ENCODE data around the gene SNX20.
A peak's percentile ranks its signal among the peaks of the same experiment; 100 is the strongest.

SNX20 gene

DNA sequence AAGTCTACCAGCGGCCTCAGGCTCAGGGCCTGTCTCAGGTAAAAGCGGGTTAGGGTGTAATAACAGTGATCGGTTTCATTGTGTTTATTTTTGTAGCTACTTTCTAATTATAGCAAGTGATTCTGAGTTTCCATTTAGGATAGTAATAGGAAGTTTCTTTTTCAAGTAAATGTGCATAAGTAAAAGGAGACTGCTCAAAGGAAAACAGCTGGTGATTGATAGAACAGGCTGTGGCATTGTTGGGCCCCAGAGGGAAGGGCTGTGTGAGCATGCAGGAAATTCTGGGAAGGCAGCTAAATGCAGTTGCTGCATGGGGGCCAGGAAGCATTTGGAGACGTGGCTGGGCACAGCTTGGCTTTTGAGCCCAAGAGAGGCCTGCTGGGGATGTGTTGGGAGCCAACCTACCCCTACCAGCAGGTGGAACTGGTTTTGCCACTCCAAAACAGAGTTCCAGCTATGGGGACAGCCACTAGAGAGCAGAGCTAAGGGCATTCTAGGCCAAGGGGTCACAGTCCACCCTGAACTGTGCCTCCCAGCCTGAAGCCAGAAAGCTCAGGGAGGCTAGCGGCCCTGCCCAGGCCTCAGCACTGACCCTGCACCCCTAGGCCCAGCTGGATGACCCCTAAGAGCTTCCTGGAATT is 12.6 kb downstream of the SNX20 start:
- DNase-seq (ENCODE audit: low spot score) = no peak
- peaks cover 63% of the 10 kb centered on the region for H3K36me3 Mint-ChIP-seq (ENCODE audit: low read depth)
- H3K4me1 Mint-ChIP-seq (ENCODE audit: low read depth) = peaks cover 37% of the 10 kb centered on the region
- peak overlapping the region; percentile 77 for H3K27ac Mint-ChIP-seq
- peaks cover 18% of the 10 kb centered on the region for H3K9me3 Mint-ChIP-seq
- H3K4me3 Mint-ChIP-seq = no peak overlapping the region
- no peaks in the 10 kb centered on the region for H3K27me3 Mint-ChIP-seq (ENCODE audit: low read depth)

GRCh38 chr16:50667497-50668367 is 13.4 kb downstream of the SNX20 start:
- H3K4me3 Mint-ChIP-seq = peak overlapping the region; percentile 70
- H3K27me3 Mint-ChIP-seq (ENCODE audit: low read depth) = no peaks in the 10 kb centered on the region
- H3K4me1 Mint-ChIP-seq (ENCODE audit: low read depth) = peaks cover 37% of the 10 kb centered on the region
- H3K36me3 Mint-ChIP-seq (ENCODE audit: low read depth) = peaks cover 56% of the 10 kb centered on the region
- peak overlapping the region; percentile 88 for H3K27ac Mint-ChIP-seq
- peaks cover 14% of the 10 kb centered on the region for H3K9me3 Mint-ChIP-seq
- DNase-seq (ENCODE audit: low spot score) = no peak

- peaks cover 11% of the 10 kb centered on the region for H3K9me3 Mint-ChIP-seq
- no peaks in the 10 kb centered on the region for H3K27me3 Mint-ChIP-seq (ENCODE audit: low read depth)
- H3K4me1 Mint-ChIP-seq (ENCODE audit: low read depth) = peaks cover 37% of the 10 kb centered on the region
- peak overlapping the region; percentile 70 for H3K4me3 Mint-ChIP-seq
- H3K36me3 Mint-ChIP-seq (ENCODE audit: low read depth) = peaks cover 48% of the 10 kb centered on the region
- peak; percentile 66 for DNase-seq (ENCODE audit: low spot score)
- H3K27ac Mint-ChIP-seq = peak overlapping the region; percentile 88
These were observed 14.2 kb downstream of the SNX20 start for GRCh38 chr16:50666658-50667496.

DNA sequence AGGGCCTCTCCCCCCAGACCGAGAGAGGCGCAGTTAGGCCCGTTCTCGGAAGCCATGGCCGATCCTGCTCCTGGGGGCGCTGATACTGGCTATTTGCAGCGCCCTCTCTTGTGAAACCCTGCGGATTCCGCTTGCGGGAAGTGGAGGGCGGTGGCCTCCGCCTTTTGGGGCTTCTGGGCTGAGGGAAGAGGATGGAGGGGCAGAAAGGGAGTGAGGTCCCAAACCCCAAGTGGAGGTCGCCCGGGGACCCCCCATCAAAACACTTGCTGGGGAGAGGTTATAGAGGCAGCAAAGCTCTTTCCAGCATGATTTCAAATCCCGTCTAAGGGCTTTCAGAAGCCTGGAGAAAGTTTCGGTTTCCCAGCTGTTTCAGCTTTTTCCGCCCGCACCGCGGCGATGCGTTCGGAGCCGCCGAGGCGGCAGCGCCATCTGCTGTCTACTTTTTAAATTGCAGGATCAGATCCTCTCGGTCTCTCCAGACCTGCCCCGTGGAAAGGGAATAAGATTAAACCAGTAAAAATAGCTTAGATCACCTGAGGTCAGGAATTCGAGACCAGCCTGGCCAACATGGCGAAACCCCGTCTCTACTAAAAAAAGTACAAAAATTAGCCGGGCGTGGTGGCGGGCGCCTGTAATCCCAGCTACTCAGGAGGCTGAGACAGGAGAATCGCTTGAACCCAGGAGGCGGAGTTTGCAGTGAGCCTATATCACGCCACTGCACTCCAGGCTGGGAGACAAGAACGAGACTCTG is 15.8 kb downstream of the SNX20 start:
- H3K4me1 Mint-ChIP-seq (ENCODE audit: low read depth) = peaks cover 33% of the 10 kb centered on the region

GRCh38 chr16:50664270-50664669 is 16.8 kb downstream of the SNX20 start:
- H3K27ac Mint-ChIP-seq = no peak overlapping the region
- no peak for DNase-seq (ENCODE audit: low spot score)
- H3K27me3 Mint-ChIP-seq (ENCODE audit: low read depth) = no peaks in the 10 kb centered on the region
- peaks cover 24% of the 10 kb centered on the region for H3K36me3 Mint-ChIP-seq (ENCODE audit: low read depth)
- H3K4me3 Mint-ChIP-seq = no peak overlapping the region
- H3K4me1 Mint-ChIP-seq (ENCODE audit: low read depth) = peaks cover 34% of the 10 kb centered on the region
- peaks cover 5% of the 10 kb centered on the region for H3K9me3 Mint-ChIP-seq

More for the DNA sequence above, 15.8 kb downstream of the SNX20 start:
- H3K9me3 Mint-ChIP-seq = peaks cover 5% of the 10 kb centered on the region
- H3K4me3 Mint-ChIP-seq = peak overlapping the region; percentile 73
- H3K27ac Mint-ChIP-seq = peak overlapping the region; percentile 79
- H3K36me3 Mint-ChIP-seq (ENCODE audit: low read depth) = peaks cover 32% of the 10 kb centered on the region
- DNase-seq (ENCODE audit: low spot score) = peak; percentile 68
- no peaks in the 10 kb centered on the region for H3K27me3 Mint-ChIP-seq (ENCODE audit: low read depth)

GRCh38 chr16:50662306-50662940 is 18.7 kb downstream of the SNX20 start:
- Mint-ChIP-seq H3K36me3 (ENCODE audit: low read depth) (peaks cover 10% of the 10 kb centered on the region), H3K4me1 (ENCODE audit: low read depth) (peaks cover 25% of the 10 kb centered on the region), H3K9me3 (peaks cover 5% of the 10 kb centered on the region), H3K27ac (no peak overlapping the region), H3K27me3 (ENCODE audit: low read depth) (no peaks in the 10 kb centered on the region), H3K4me3 (no peak overlapping the region)
- no peak for DNase-seq (ENCODE audit: low spot score)

DNA sequence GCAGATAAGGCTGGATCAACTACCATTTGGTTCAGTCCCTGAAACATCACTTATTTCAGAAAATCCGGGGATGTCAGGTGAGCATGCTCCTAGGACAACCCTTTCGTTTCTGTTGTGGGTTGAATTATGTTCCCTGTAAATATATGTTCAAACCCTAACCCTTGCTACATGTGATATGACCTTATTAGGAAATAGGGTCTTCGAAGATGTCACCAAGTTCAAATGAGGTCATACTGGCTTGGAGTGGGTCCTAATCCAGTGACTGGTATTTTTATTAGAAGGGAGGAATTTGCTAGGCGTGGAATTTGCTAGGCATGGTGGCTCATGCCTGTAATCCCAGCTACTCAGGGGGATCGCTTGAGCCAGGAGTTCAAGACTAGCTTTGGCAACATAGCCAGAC is 21.3 kb downstream of the SNX20 start:
- no peak overlapping the region for H3K27ac Mint-ChIP-seq
- H3K4me1 Mint-ChIP-seq (ENCODE audit: low read depth) = peaks cover 5% of the 10 kb centered on the region
- DNase-seq (ENCODE audit: low spot score) = no peak
- peaks cover 7% of the 10 kb centered on the region for H3K36me3 Mint-ChIP-seq (ENCODE audit: low read depth)
- H3K27me3 Mint-ChIP-seq (ENCODE audit: low read depth) = no peaks in the 10 kb centered on the region
- no peak overlapping the region for H3K4me3 Mint-ChIP-seq
- H3K9me3 Mint-ChIP-seq = peaks cover 5% of the 10 kb centered on the region

DNA sequence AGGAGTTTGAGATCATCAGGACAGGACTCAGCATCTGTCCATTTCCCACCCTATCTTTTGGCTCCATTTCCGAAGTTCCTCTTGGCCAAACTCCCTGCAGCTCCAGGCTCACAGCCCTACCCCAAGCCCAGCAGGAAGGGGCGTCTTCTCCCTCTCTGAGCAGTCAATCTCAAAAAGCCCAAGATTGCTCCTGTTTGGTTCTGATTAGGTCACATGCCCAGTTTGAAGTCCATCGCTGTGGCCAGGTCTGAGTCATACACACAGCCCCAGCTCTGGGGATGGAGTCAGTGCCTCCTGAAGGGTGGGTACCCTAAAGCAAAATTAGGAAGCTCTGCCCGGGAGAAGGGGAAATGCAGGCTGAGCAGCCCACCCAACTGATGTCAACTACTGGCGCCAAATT is 23.9 kb downstream of the SNX20 start:
- H3K36me3 Mint-ChIP-seq (ENCODE audit: low read depth) = no peaks in the 10 kb centered on the region
- no peak overlapping the region for H3K4me3 Mint-ChIP-seq
- no peaks in the 10 kb centered on the region for H3K27me3 Mint-ChIP-seq (ENCODE audit: low read depth)
- H3K27ac Mint-ChIP-seq = no peak overlapping the region
- peaks cover 2% of the 10 kb centered on the region for H3K9me3 Mint-ChIP-seq
- DNase-seq (ENCODE audit: low spot score) = no peak
- peaks cover 1% of the 10 kb centered on the region for H3K4me1 Mint-ChIP-seq (ENCODE audit: low read depth)

DNA sequence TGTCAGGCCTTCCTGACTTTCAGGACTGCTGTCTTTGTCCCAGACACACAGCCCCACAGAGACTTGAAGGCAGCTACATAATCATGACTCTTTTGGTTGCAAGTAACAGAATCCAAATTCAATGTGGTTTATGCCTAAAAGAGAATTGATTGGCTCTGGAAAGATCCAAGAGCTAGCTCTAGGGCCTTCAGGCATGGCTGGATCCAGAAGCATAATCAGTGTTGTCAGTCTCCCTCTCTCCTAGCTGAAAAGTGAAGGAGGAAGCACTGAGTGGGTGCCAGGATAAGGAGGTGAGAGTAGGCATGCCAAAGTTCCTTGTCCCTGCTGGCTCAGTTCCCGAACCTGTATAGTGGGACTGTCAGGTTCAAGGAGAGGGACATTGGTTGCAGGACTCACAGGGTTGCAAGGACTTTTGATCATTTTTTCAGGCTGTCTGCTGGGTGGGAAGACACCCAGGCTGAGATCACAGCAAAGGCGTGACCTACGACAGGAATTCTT is 25.5 kb downstream of the SNX20 start:
- no peaks in the 10 kb centered on the region for H3K36me3 Mint-ChIP-seq (ENCODE audit: low read depth)
- no peak overlapping the region for H3K4me3 Mint-ChIP-seq
- H3K9me3 Mint-ChIP-seq = peaks cover 5% of the 10 kb centered on the region
- DNase-seq (ENCODE audit: low spot score) = no peak
- H3K4me1 Mint-ChIP-seq (ENCODE audit: low read depth) = peaks cover 1% of the 10 kb centered on the region
- H3K27ac Mint-ChIP-seq = no peak overlapping the region
- no peaks in the 10 kb centered on the region for H3K27me3 Mint-ChIP-seq (ENCODE audit: low read depth)

DNA sequence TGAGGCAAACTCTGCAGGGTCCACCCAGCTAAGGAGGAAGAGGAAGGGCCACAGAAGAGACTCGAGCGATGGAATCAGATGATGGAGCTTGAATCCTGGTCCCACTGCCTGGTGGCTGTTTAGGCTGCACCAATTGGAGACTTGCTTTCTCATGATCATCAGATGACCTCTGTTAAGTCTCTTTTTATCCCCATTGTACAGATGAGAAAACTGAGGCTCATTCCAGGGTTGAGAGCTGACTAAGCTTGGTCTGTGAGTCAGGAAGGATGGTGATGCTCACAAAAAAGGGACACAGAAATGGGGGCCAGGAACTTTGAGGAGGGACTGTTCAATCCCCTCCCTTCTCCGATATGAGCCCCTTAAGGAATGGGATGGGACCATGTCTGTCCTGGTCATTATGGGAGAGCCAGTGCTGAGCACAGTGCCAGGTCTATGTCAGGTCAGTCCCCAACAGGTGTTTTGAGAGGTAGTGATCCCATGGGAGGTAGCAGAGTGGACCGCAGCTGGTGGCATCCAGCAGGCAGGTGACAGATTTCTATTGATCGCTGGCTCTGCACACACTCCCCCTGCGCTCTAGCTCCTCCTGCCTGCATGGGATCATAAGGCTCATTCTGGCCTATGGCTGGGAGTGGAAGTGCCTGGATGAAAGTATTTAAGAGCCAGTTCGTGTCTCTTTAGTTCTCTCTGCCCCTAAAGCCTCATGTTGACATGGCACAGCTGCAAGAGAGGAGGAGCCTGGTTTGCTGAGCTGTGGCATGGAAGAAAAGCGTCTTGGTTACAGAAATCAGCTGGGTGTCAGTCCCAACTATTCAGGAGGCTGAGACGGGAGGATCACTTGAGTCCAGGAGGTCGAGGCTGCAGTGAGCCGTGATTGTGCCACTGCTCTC is 27.2 kb downstream of the SNX20 start:
- Mint-ChIP-seq H3K4me1 (ENCODE audit: low read depth) (no peaks in the 10 kb centered on the region), H3K36me3 (ENCODE audit: low read depth) (no peaks in the 10 kb centered on the region)

GRCh38 chr16:50652836-50653425 is 28.2 kb downstream of the SNX20 start:
- no peaks in the 10 kb centered on the region for H3K4me1 Mint-ChIP-seq (ENCODE audit: low read depth)

More for the DNA sequence above, 27.2 kb downstream of the SNX20 start:
- no peaks in the 10 kb centered on the region for H3K27me3 Mint-ChIP-seq (ENCODE audit: low read depth)
- DNase-seq (ENCODE audit: low spot score) = no peak
- no peak overlapping the region for H3K4me3 Mint-ChIP-seq
- peaks cover 5% of the 10 kb centered on the region for H3K9me3 Mint-ChIP-seq
- H3K27ac Mint-ChIP-seq = no peak overlapping the region

More at GRCh38 chr16:50652836-50653425, 28.2 kb downstream of the SNX20 start:
- no peaks in the 10 kb centered on the region for H3K36me3 Mint-ChIP-seq (ENCODE audit: low read depth)
- no peak overlapping the region for H3K27ac Mint-ChIP-seq
- no peak overlapping the region for H3K4me3 Mint-ChIP-seq
- DNase-seq (ENCODE audit: low spot score) = no peak
- peaks cover 5% of the 10 kb centered on the region for H3K9me3 Mint-ChIP-seq
- no peaks in the 10 kb centered on the region for H3K27me3 Mint-ChIP-seq (ENCODE audit: low read depth)
